HG03025 (cell line): ENCODE results near the gene ZNF438.
"Not testable (repeated sequence)": the region's sequence is repeated elsewhere in the genome, so short reads cannot be mapped to it uniquely, and the experiment has no call there.

Experiments used
- ATAC-seq: cut with Tn5 transposase; IDR thresholded peaks from one replicate; pipeline ENCODE4 v1.9.1; 2021; ENCODE audit warnings: mild to moderate bottlenecking, moderate library complexity; ENCODE audit not compliant: unreplicated experiment, low FRiP score

The ZNF438 gene

DNA sequence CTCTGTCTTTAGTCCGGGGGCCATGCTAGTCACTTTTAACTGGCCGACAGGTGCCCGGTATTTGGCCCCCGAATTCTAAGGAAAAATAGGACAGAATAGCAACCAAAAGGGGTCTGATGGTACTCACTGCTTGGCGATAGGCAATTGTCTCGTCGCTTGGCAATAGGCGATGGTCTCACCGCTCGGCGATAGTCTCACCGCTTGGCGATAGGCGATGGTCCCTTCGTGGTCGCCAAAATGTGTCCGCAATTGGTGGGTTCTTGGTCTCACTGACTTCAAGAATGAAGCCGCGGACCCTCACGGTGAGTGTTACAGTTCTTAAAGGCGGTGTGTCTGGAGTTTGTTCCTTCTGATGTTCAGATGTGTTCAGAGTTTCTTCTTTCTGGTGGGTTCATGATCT lies 130.2 kb downstream of the ZNF438 start:
- ATAC-seq, result not testable (repeated sequence)

DNA sequence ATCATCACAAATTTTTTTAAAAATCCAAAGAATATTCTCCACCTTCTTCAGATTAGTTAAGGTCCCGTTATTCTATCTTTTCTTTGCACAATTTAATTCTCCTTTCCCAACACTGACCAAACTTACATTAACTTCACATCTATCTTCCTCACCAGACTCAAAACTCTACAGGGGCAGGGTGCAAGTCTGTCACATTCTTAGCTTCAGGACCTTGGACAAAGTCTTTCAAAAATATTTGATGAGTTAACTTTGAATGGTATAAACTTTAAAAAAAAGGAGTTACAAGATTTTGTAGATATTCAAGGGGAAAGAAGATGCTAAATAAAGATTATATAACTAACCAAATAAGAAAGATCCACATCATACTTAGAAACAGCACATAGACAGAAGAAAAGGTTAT lies 132.7 kb downstream of the ZNF438 start:
- no peak for ATAC-seq

DNA sequence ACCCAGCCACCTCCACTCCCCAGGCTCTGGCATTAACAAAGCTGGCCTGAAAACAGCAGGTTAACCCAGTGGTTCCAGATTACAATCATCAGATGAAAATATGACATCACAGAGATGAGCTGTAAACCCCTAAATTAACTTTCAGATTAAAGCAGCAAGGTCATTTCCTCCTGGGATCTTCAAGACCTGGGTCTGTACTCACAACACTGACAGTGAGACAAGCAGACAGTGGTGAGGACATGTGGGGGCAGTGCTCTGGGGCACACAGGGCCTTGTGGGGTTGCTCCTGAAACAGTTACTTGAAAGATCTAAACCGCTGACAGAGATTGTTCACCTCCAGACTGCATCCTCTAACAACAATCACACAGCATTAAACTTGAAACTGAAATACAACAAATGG lies 134.1 kb downstream of the ZNF438 start:
- no peak for ATAC-seq

DNA sequence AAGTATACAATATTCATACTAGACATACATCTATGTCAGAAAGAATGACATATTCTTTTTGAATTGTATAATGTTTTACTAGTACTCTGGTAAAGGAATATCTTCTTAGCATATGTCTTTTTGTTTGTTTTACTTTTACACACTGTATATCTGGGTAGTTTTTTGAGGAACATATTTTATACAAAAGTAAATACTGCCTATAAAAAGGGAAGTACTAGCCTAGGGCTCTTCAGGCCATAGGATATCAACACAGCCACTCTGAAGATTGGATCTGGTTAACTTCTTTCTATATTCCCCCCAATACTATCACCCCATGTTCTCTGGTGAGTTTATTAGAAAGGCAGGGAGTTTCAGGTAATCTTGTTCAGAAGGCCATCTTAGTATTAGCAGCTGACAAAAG lies 134.6 kb downstream of the ZNF438 start:
- no peak for ATAC-seq

DNA sequence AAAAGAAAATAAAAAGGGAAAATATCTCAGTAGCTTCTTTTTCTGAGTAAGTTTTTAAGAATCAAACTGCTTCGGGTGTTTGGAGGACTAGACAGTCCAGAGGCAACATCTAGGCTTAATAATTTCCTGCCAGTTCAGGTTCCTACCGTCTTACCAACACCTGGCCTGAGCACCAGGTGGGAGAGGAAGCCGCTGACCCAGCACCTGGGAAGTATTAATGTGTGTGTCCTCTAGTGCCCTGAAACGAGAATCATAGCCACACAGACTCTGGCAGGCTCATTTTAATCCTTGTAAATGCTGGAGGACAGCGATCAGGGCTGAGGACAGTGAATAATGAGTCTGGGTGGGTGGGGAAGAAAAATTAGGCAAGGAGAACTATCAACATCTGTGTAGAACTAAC lies 137.4 kb downstream of the ZNF438 start:
- no peak for ATAC-seq

DNA sequence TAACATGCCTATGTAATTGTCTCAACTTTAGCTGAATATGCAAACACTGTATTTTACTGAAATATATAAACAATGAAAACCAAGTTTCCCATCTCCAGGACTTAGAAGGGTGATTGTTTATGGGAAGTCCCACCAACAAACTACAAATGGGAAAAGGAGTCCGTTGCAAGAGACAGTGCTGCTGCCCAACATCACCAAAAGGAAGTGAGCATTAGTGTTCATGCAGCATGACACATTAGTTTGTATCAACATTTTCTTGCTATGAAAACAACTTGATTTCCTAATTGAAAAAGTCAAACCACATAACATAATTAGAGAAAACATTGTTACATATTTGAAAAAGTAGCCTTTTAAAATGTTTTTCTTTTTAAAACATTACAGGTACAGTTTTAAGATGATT lies 138.5 kb downstream of the ZNF438 start:
- no peak for ATAC-seq

DNA sequence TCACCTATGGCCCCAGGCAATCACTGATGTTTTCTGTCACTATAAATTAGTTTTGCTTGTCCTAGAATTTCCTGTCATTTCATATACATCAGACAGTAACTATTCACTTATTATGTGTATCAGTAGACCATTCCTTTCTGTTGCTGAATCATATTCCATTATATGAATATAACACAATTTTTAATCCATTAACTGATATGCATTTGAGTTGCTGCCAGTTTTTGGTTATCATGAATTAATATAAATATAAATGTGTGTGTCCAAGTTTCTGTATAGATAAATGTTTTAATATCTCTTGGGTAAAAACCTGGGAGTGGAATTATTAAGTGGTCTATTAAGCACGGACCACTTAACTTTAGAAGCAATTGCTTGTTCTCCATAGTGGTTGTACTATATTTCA lies 143.8 kb downstream of the ZNF438 start:
- no peak for ATAC-seq

DNA sequence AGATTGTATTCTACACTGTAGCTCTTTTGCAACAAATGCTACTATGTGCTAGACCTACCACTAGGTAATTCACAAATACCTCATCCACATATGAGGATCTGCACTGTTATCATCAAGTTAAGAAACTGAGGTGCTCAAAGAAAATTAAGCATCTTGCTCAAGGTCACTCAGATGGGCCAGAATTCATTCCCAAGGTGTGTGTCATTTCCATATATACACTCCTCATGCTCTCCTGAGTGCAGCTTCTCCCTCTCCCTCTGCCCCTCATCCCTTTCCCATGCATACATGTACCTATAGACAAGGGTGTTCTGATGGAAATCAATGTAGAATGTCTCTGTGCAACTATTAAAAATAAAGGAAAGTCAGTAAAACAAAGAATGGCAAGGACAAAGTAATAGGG lies 146.2 kb downstream of the ZNF438 start:
- no peak for ATAC-seq

DNA sequence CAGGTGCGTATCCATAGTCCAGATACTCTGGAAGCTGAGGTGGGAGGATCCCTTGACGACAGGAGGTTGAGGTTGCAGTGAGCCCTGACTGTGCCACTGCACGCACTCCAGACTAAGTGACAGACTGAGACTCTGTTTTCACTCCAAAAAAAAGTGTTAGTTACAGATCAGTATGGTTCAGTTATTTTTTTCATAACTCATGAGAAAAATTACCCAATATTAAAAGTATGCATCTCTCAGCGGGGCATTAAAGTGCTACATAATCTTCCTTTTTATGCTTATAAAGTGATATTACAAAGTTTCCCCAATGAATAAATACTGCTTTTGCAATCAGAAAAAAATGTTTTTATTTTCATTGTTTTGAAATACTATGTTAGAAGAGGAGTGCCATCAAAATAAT lies 147.9 kb downstream of the ZNF438 start:
- ATAC-seq, result no peak

DNA sequence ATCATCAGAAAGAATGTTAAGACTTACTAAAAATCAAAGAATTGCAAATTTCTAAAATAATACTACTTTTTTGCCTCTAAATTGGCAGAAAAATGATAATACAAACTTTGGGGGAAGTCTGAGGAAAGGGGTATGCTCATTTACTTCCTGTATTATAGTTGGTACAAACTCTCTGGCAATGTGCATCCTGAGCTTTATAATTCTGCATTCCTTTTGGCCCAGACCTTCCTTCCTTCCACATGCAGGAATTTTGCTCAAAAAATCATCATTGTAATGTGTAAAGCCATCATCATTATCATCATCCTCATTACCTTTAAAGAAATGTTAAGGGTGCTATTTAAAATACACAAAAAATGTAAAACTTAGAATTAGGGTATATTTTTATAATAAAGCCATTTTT lies 148.5 kb downstream of the ZNF438 start:
- no peak for ATAC-seq

DNA sequence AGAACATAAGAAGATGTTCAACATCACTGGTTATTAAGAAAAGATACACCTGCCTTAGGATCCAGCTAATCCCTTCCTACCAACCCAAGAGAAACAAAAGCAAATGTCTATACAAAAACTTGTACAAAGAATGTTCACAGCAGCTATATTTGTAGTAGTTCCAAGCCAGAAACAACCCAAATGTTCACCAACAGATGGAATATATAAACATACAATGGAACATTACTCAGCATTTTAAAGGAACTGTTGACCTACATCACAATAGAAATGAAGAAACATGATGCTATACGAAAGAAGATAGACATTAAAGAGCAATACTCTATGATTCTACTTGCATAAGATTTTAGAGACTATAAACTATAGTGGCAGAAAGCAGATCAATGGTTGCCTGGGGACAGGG lies 149.4 kb downstream of the ZNF438 start:
- no peak for ATAC-seq

DNA sequence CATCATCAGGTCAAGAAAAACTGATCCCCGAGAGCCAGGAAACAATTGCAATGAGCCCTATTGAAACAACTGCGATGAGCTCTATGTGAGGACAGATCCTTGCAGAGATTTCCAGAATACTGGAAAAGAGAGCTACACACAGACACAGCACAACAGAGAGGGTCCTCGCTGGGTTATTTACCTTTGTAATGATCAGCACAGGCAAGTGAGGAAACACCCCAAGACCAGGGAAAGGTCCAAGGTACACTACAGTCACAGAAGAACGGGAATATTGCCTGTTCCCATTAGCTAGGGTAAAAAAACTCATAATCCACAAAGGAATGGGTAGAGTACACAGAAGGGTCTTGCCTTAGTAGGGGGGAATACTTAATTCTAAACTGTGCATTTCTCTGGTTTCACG lies 152.7 kb downstream of the ZNF438 start:
- ATAC-seq, result no peak

DNA sequence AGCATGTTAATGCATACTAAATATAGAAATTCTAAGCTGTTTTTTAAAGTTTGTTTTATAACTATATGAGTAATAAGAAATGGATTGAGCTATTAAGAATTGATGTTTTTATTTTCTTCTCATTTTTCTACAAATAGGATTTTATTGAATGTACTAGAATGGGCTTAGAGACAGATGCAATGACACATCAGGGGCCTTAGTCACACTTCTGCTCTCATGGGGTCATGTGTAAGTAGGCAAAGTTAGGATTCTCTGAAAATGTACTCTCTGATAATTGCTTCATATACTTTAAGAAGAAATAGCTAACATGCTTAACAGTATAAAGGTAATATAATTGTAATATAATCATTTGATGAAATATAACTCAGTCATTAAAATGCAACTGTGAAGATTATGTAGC lies 154.6 kb downstream of the ZNF438 start:
- no peak for ATAC-seq

DNA sequence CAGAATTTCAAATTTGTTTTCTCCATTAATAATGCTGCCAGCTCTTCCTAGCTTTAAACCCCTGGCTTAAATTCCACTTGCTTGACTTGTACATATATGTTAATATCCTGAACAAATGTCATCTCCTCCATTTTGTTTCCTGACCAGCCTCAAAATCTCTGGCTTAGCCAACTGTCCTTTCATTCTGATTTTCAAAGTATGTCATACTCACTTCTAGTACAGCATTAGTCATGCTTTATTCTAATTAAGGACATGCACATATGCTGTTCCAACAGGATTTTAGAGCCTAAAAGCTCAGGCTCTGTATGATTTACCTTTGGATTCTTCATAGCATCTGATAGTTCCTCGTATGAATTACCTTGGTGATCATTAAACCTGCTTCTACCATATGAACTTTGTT lies 158.3 kb downstream of the ZNF438 start:
- no peak for ATAC-seq

DNA sequence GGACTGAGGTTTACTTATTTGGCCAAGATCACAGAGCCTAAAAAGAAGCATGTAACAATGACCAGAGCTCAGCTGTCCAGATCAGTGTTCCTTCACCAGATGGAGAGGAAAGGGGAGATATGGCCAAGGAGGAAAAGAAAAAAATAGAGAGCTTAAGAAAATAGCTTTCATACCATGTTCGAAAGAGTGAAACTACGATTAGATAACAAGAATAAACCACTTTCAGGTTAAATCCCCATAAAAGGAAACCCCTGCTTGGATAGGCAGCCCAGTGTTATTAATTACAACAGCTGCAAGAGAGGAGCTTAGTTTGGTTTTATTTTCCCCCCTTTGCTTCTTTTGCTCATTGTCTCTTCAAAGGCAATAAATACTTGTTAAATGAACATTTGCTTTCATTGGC lies 160.8 kb downstream of the ZNF438 start:
- no peak for ATAC-seq

DNA sequence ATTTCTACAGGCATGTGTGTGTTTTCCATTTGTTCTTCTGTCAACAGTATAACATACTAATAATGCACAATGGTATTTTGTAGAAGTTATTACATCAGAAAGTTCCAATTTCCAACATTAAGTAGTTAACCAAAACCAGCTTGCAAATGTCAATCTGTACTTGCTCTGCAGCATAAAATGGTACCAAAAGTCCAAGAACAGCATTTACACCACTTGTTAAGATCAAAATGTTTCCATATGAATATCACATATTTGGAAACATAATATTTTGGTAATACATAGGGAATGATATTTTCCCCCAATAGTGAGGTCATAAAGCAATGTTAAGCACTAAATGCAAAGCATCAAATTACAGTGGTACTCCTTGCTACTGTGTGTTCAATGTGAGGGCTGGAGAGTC lies 162.1 kb downstream of the ZNF438 start:
- no peak for ATAC-seq

DNA sequence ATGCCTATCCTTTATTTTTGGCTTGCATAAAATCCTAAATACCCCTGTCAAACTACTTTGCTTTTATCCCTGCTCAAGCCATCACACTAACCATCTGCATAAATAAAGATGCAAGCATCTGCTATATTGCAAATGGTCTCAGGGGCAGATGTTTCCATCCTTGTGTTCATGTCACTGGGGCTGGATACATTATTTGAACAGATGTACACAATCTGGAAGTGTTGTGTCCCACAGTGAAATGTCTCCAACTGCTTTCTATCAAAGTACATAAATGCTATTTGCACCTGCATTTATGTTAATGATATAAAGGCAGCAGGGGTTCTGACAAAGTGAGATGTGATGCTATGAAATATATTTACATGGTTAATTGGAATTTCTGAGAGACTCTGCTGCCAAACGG lies 163.1 kb downstream of the ZNF438 start:
- no peak for ATAC-seq

DNA sequence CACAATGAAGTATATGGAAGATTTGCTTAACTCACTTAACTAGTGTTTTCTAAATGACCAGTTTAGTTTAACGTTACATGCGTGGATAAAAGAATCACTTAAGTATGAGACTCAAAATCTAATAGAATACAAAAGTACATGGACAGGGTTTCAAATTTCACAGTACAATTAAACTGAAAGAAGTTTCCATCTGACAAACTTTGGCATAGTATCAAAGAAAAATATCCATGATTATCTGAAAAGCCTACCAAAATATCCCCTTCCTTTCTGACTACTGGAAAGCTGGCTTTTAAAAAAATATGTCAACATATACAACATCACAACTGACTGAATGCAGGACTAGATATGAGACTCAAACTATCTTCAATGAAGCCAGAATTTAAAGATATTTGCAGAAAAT lies 164.8 kb downstream of the ZNF438 start:
- no peak for ATAC-seq

DNA sequence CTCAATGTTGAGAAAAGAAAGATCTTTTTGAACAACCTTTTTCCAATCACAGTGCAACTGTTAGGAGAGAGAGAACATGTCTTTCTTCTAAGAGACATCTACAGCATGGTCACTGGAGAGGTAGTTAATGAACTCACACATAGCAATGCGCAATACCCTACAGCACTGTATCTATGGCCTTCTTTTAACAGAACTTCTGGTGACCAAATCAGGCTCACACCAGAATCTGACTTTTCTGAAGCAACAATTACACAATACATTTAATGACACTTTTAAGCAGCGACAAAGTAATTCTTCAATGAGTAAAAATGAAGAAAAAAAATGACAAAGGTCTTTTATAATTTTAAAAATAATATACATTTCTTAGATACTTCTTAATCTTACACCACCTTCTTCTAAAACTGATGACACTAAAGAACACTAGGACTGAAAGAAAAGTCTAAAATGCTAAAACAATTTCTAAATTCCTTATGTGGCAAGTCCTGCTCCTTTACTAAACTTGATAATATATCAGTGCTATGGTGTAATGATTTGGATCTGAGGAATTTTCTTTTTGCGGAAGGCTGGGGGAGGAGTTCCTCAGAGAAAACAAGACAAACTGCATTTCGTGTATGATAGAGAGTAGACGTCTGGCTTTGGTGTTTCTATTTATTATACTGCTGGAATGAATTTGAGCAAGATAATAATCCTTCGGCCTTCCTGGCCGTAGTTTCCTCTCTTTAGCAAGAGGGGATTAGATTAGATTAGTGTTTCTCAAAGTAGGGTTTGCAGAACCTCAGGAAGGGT lies 166.3 kb downstream of the ZNF438 start:
- ATAC-seq, result no peak

DNA sequence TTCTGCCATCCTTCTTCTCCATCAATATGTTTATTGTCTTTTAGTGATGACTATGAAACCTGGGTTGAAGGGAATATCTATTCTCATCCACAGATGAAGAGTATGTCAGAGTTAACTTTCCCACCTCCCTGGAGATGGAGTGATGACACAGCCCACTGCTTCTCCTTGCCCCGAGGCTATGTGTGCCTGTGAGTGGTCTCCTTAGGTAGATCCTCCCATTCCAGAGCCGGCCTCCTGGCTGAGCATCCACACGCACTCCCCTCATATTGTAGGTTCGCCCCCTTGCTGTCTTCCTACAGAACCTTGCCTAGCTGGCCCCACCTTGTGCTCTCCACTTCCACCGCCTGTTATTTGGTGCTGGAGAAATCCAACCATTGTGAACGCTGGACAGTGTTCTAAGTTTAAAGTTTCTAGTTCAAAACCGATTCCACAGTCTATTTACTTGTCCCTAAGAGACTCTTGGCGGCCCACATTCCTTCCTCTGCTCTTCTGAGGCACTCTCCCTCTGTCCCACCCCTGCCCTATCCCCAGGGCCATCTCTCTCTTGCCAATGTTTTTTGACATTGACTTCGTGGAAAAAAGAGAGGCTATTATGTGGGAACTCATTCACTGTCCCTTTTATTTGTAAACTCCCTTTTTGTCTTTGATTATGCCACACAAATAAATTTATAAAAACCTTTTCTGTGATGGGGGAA lies 168.0 kb downstream of the ZNF438 start:
- ATAC-seq, result no peak

DNA sequence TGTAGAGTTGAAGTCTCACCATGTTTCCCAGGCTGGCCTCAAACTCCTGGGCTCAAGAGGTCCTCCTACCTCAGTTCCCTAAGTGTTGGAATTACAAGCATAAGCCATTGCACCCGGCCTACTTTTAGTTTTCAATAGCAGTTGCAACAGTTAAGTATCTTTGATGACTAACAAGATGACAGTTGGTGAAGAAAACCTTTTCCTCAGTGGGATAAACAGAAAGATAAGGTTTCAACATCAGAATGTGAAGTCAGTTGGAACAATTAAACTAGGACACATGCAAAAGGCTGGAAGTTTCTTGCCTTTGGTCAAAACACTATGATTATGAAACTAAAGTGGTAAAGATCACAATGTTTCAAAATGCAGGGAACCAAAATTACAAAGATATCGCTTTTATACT lies 169.2 kb downstream of the ZNF438 start:
- ATAC-seq, result no peak

DNA sequence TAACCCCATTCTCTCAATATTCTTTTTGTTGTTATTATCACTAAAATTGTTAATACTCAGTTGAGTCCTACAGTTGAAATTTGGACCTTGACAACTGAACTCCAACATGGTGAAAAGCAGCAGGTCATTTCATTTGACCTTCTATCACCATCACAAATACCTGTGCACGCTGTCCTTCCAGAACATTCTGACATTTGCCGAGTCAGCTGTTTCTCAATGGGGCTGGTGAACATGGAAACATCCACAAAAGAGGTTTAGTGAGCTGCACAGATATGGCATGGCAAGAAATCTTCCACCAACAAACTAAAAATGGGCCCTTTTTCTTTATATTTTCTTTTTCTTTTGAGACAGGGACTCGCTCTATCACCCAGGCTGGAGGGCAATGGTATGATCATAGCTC lies 169.7 kb downstream of the ZNF438 start:
- ATAC-seq, result no peak
